ENCODE data around the gene CD9. TPM values are rescaled to one million over a fixed set of nuclear protein-coding genes. Genes with fewer than 3 reads are reported as not detected.

CD9 gene
- total and polyA plus RNA-seq, 2 donors (not counting 1 experiment from before 2014, with no cell fraction given): 7.2 to 12.8 TPM

GRCh38 chr12:6230321-6231110, 30.3 kb downstream of the CD9 start:
- Mint-ChIP-seq H3K27me3 (peaks cover 7% of the 10 kb centered on the region), H3K9me3 (ENCODE audit: insufficient read depth) (no peaks in the 10 kb centered on the region), H3K27ac (peak overlapping the region; percentile 73), H3K4me3 (peak overlapping the region; percentile 72), H3K4me1 (peaks cover 20% of the 10 kb centered on the region)
- Histone ChIP-seq H3K9ac (ENCODE audit: low read length) (no peak overlapping the region), H3K4me2 (replicated peaks; ENCODE audit: low read depth, low read length, poor library complexity, severe bottlenecking) (peak overlapping the region; percentile 57), H3K4me1 (ENCODE audit: control insufficient read depth in 2 of 2, insufficient read depth in 2 of 2, low read length in 2 of 2) (peaks cover 23 to 29% of the 10 kb centered on the region in 2 donors), H3K79me2 (ENCODE audit: control insufficient read depth, insufficient read depth, low read length) (no peaks in the 10 kb centered on the region), H3K9me3 (ENCODE audit: control extremely low read depth in 1 of 3, control insufficient read depth in 2 of 3, insufficient read depth in 1 of 3, low read length in 2 of 3) (no peaks in the 10 kb centered on the region), H2AFZ (ENCODE audit: insufficient read depth, low read depth, low read length, poor library complexity, severe bottlenecking) (peak overlapping the region; percentile 17), H3K36me3 (replicated peaks in 1 of 2; ENCODE audit: control extremely low read depth in 1 of 2, control insufficient read depth in 1 of 2, extremely low read depth in 1 of 2, insufficient read depth in 2 of 2, low read length in 1 of 2) (no peaks in the 10 kb centered on the region), H3K27ac (ENCODE audit: low read length in 2 of 2) (peak overlapping the region in 1 of 2 donors; percentile 2), H3K4me3 (ENCODE audit: control extremely low read depth in 1 of 5, extremely low read depth in 1 of 5, insufficient read depth in 1 of 5, low read depth in 2 of 5, low read length in 4 of 5) (peak overlapping the region in 1 of 5 experiments; percentile 2), H3K27me3 (replicated peaks in 1 of 4; ENCODE audit: control extremely low read depth in 1 of 4, control insufficient read depth in 3 of 4, insufficient read depth in 4 of 4, low read length in 3 of 4) (no peaks in the 10 kb centered on the region), H4K20me1 (ENCODE audit: control insufficient read depth, insufficient read depth, low read length, poor library complexity, severe bottlenecking) (no peaks in the 10 kb centered on the region)
- intact Hi-C loops (cut with micrococcal nuclease): loop anchor here (5.0 kb wide), 1 partner anchor 33 kb away; no protein-coding TSS in a partner anchor
- DNase-seq (peak; percentile 76), ATAC-seq (ENCODE audit: low read depth) (peak; percentile 91)
- no peak for TF ChIP-seq CTCF (IDR thresholded peaks at IDR 0.05)
- no peak for TF ChIP-seq EZH2 (IDR thresholded peaks at IDR 0.05; ENCODE audit: borderline replicate concordance, insufficient read depth, low read depth, low read length, poor library complexity, severe bottlenecking)
- POLR2A ChIA-PET: no interaction called here
- CTCF ChIA-PET: interaction anchor here (1.7 kb wide), 1 partner anchor 35 kb away, joined by 4 read pairs; no protein-coding TSS in a partner anchor
- 38% methylated on average over 9 of the region's 16 CpGs for WGBS (ENCODE audit: insufficient coverage)

Measured in B cell (primary cell).